H1 (cell line): Measurements from ENCODE around the gene RASSF3. TPM values are rescaled to one million over a fixed set of nuclear protein-coding genes. Genes with fewer than 3 reads are reported as not detected.

Source experiments
- CTCF ChIA-PET: fragments of 300-600 bp; sonication (Branson Sonifier 250); formaldehyde crosslinking; loops from one replicate; lab custom pipeline; 2021; ENCODE audit not compliant: partially characterized antibody; lab: Charles Lee
- POLR2A ChIA-PET: fragments of 300-600 bp; sonication (Branson Sonifier 250); formaldehyde crosslinking; loops from one replicate; lab custom pipeline; 2021; ENCODE audit warnings: inconsistent platforms; ENCODE audit not compliant: partially characterized antibody; lab: Charles Lee
- DNase-seq, 2 experiments: peaks; one replicate each; pipeline versions ENCODE4 v3.0.0 to v3.0.0-alpha.2; 2010 to 2022; ENCODE audit warnings: low spot score in 2 of 2, low read depth in 1 of 2, mixed read lengths in 1 of 2
- FAIRE-seq: peaks from 2 replicates; lab custom pipeline; 2011; peaks lifted over from hg19 to GRCh38; lab: Jason Lieb, UNC
- H2AFZ ChIP-seq: 2 replicates; pipeline ENCODE4 v1.8.1; 2012; ENCODE audit warnings: low read length, inconsistent platforms
- H2AK5ac ChIP-seq: 2 replicates; pipeline ENCODE4 v1.6.1; 2013; ENCODE audit warnings: low read depth, low read length
- H2BK120ac ChIP-seq: replicated peaks from 2 replicates; pipeline ENCODE3; 2013; ENCODE audit warnings: low read depth, low read length, inconsistent platforms
- H2BK12ac ChIP-seq: 2 replicates; pipeline ENCODE4 v1.6.1; 2013; ENCODE audit warnings: low read depth, low read length
- H2BK15ac ChIP-seq: 2 replicates; pipeline ENCODE4 v1.6.1; 2013; ENCODE audit warnings: low read length
- H2BK20ac ChIP-seq: 2 replicates; pipeline ENCODE4 v1.6.1; 2013; ENCODE audit warnings: low read length
- H2BK5ac ChIP-seq: 2 replicates; pipeline ENCODE4 v1.6.1; 2013; ENCODE audit warnings: low read depth, low read length
- H3K14ac ChIP-seq: 2 replicates; pipeline ENCODE4 v1.6.1; 2013; ENCODE audit warnings: inconsistent platforms; ENCODE audit not compliant: insufficient read length
- H3K18ac ChIP-seq: 2 replicates; pipeline ENCODE4 v1.6.1; 2013; ENCODE audit warnings: low read length; ENCODE audit errors: extremely low read depth
- H3K23ac ChIP-seq: 2 replicates; pipeline ENCODE4 v1.6.1; 2013; ENCODE audit warnings: inconsistent platforms; ENCODE audit not compliant: insufficient read length
- H3K23me2 ChIP-seq: 2 replicates; pipeline ENCODE4 v1.6.1; 2013; ENCODE audit warnings: low read depth, low read length
- H3K27ac ChIP-seq: 2 replicates; pipeline ENCODE4 v1.6.1; 2011; ENCODE audit warnings: low read depth, low read length, inconsistent platforms
- H3K27me3 ChIP-seq, 4 experiments: replicated peaks in 1 of 4; 1 replicate in 1 of 4; 2 replicates in 3 of 4; pipeline versions ENCODE4 v1.6.1 to v1.8.1; 2011 to 2013; ENCODE audit warnings: low read length in 3 of 4, mild to moderate bottlenecking in 3 of 4, inconsistent platforms in 2 of 4, mixed read lengths in 2 of 4, moderate library complexity in 1 of 4; ENCODE audit not compliant: control insufficient read depth in 3 of 4, insufficient read depth in 3 of 4; ENCODE audit errors: extremely low read depth in 1 of 4
- H3K36me3 ChIP-seq, 4 experiments: 2 replicates each; pipeline versions ENCODE4 v1.6.1 to v1.8.1; 2011 to 2013; ENCODE audit warnings: mild to moderate bottlenecking in 4 of 4, low read length in 3 of 4, moderate library complexity in 2 of 4, control low read depth in 1 of 4, inconsistent platforms in 1 of 4; ENCODE audit not compliant: insufficient read depth in 4 of 4, control insufficient read depth in 2 of 4
- H3K4ac ChIP-seq: replicated peaks from 2 replicates; pipeline ENCODE3; 2013; ENCODE audit warnings: low read length, low read depth, mixed read lengths, inconsistent platforms; ENCODE audit not compliant: insufficient read length
- H3K4me1 ChIP-seq, 4 experiments: replicated peaks in 1 of 4; 1 replicate in 1 of 4; 2 replicates in 3 of 4; pipeline versions ENCODE4 v1.6.1 to v1.8.1; 2011 to 2013; ENCODE audit warnings: low read length in 3 of 4, inconsistent platforms in 2 of 4, mixed read lengths in 1 of 4; ENCODE audit not compliant: insufficient read depth in 4 of 4, control insufficient read depth in 3 of 4
- H3K4me2 ChIP-seq, 2 experiments: 2 replicates each; pipeline versions ENCODE4 v1.6.1 to v1.8.1; 2011 to 2013; ENCODE audit warnings: low read depth in 2 of 2, low read length in 2 of 2, control low read depth in 1 of 2, inconsistent platforms in 1 of 2, mild to moderate bottlenecking in 1 of 2; ENCODE audit not compliant: insufficient read depth in 1 of 2
- H3K4me3 ChIP-seq, 4 experiments: fragments of 200-600, 300-600 bp in 1 of 4; sonication (generic), shearing (Covaris generic), sonication (Bioruptor Twin) in 1 of 4; 2 replicates each; pipeline versions ENCODE4 v1.5.1 to v1.8.1; 2011 to 2016; ENCODE audit warnings: low read length in 4 of 4, low read depth in 3 of 4, control low read depth in 2 of 4, inconsistent platforms in 2 of 4, mild to moderate bottlenecking in 2 of 4, mixed read lengths in 1 of 4, moderate library complexity in 1 of 4; ENCODE audit not compliant: insufficient read depth in 2 of 4; ENCODE audit errors: extremely low read depth in 1 of 4
- H3K56ac ChIP-seq: replicated peaks from 2 replicates; pipeline ENCODE3; 2013; ENCODE audit warnings: low read depth, mild to moderate bottlenecking, mixed read lengths, low read length, inconsistent platforms; ENCODE audit not compliant: insufficient read length
- H3K79me1 ChIP-seq: 2 replicates; pipeline ENCODE4 v1.6.1; 2013; ENCODE audit warnings: low read depth, low read length, control low read depth
- H3K79me2 ChIP-seq, 2 experiments: 2 replicates each; pipeline versions ENCODE4 v1.6.1 to v1.8.1; 2012 to 2013; ENCODE audit warnings: low read length in 2 of 2, mild to moderate bottlenecking in 2 of 2, inconsistent platforms in 1 of 2; ENCODE audit not compliant: insufficient read depth in 2 of 2, control insufficient read depth in 1 of 2
- H3K9ac ChIP-seq, 4 experiments: replicated peaks in 1 of 4; 1 replicate in 1 of 4; 2 replicates in 3 of 4; pipeline versions ENCODE4 v1.6.1 to v1.8.1; 2011 to 2013; ENCODE audit warnings: low read depth in 3 of 4, low read length in 3 of 4, control low read depth in 2 of 4, mild to moderate bottlenecking in 2 of 4, moderate library complexity in 2 of 4, inconsistent platforms in 1 of 4; ENCODE audit errors: extremely low read depth in 1 of 4
- H3K9me3 ChIP-seq, 2 experiments: 2 replicates each; pipeline versions ENCODE4 v1.6.1 to v1.8.1; 2012 to 2013; ENCODE audit warnings: mild to moderate bottlenecking in 2 of 2, moderate library complexity in 2 of 2, control low read depth in 1 of 2, inconsistent platforms in 1 of 2, low read depth in 1 of 2, low read length in 1 of 2, mixed read lengths in 1 of 2; ENCODE audit not compliant: insufficient read depth in 2 of 2
- H4K20me1 ChIP-seq, 2 experiments: replicated peaks in 1 of 2; 2 replicates each; pipeline versions ENCODE3 to v1.8.1; 2011 to 2013; ENCODE audit warnings: inconsistent platforms in 2 of 2, low read length in 2 of 2, mild to moderate bottlenecking in 1 of 2; ENCODE audit not compliant: insufficient read depth in 2 of 2, control insufficient read depth in 1 of 2
- H4K5ac ChIP-seq: 2 replicates; pipeline ENCODE4 v1.6.1; 2013; ENCODE audit warnings: low read length, low read depth, mixed read lengths, inconsistent platforms; ENCODE audit not compliant: insufficient read length
- H4K8ac ChIP-seq: 2 replicates; pipeline ENCODE4 v1.8.0; 2013; ENCODE audit warnings: mild to moderate bottlenecking, moderate library complexity, low read length, inconsistent platforms; ENCODE audit not compliant: insufficient read depth; ENCODE audit errors: extremely low read depth
- H4K91ac ChIP-seq: replicated peaks from 2 replicates; pipeline ENCODE3; 2013; ENCODE audit warnings: low read length, mixed read lengths, inconsistent platforms; ENCODE audit not compliant: insufficient read length
- ATF2 ChIP-seq: IDR thresholded peaks from 2 replicates; pipeline ENCODE4 v1.6.1; 2012; ENCODE audit warnings: low read length, inconsistent platforms
- BRCA1 ChIP-seq: IDR thresholded peaks from 2 replicates; pipeline ENCODE4 v1.6.1; 2012; ENCODE audit warnings: low read depth, low read length, improper control_type of control experiment
- EZH2 ChIP-seq: fragments of 200-600 bp; sonication (generic); IDR thresholded peaks from 2 replicates; pipeline ENCODE4 v1.7.1; 2012; ENCODE audit warnings: low read depth, mild to moderate bottlenecking, moderate library complexity, low read length, inconsistent platforms; ENCODE audit not compliant: severe bottlenecking
- HDAC2 ChIP-seq, 2 experiments: fragments of 300-600 bp in 1 of 2; sonication (generic) in 1 of 2; IDR thresholded peaks; 2 replicates each; pipeline ENCODE4 v1.6.1; 2011 to 2012; ENCODE audit warnings: low read depth in 2 of 2, low read length in 2 of 2, mild to moderate bottlenecking in 2 of 2, moderate library complexity in 2 of 2, borderline replicate concordance in 1 of 2, inconsistent platforms in 1 of 2
- JUN ChIP-seq: IDR thresholded peaks from 2 replicates; pipeline ENCODE4 v1.6.1; 2011; ENCODE audit warnings: low read depth, mild to moderate bottlenecking, improper control_type of control experiment, low read length
- MAX ChIP-seq: IDR thresholded peaks from 2 replicates; pipeline ENCODE4 v1.6.1; 2012; ENCODE audit warnings: inconsistent platforms
- POU5F1 ChIP-seq: IDR thresholded peaks from 2 replicates; pipeline ENCODE4 v1.6.1; 2011; ENCODE audit warnings: low read depth, mild to moderate bottlenecking, low read length, moderate library complexity
- SP1 ChIP-seq: IDR thresholded peaks from 2 replicates; pipeline ENCODE4 v1.6.1; 2011; ENCODE audit warnings: low read depth, low read length
- TEAD4 ChIP-seq: IDR thresholded peaks from 2 replicates; pipeline ENCODE4 v1.6.1; 2012; ENCODE audit warnings: low read depth, low read length, inconsistent platforms, mixed read lengths
- USF2 ChIP-seq: IDR thresholded peaks from 2 replicates; pipeline ENCODE4 v1.6.1; 2011; ENCODE audit warnings: low read length, improper control_type of control experiment
- YY1 ChIP-seq: IDR thresholded peaks from 2 replicates; pipeline ENCODE4 v1.6.1; 2011; ENCODE audit warnings: low read depth, mild to moderate bottlenecking, low read length
- WGBS, 2 experiments: shearing (Covaris generic) in 1 of 2; methylation state at CpG; one replicate each; pipeline versions ENCODE4 v1.1.6 to v1.1.7; 2013 to 2015; ENCODE audit warnings: low lambda C conversion rate in 2 of 2, mixed read lengths in 2 of 2, inconsistent platforms in 1 of 2, low coverage in 1 of 2, missing lambda C conversion rate in 1 of 2; ENCODE audit not compliant: insufficient replicate concordance in 2 of 2, insufficient coverage in 1 of 2, insufficient read length in 1 of 2; ENCODE audit errors: extremely low coverage in 1 of 2, missing lambda C conversion rate in 1 of 2; 5-methylcytosine and 5-hydroxymethylcytosine counted together
- polyA plus RNA-seq, 7 experiments: library from polyadenylated mRNA; depleted of rRNA in 3 of 7; stranded (reverse) in 5 of 7; unstranded in 2 of 7; fragments of >200 nt in 5 of 7; fragments of 200-250 nt in 2 of 7; gene quantifications; 1 replicate in 5 of 7; 2 replicates in 1 of 7; 4 replicates in 1 of 7; pipeline versions ENCODE4 v1.2.1 to v1.2.3, GENCODE V29; 2011 to 2013; ENCODE audit warnings: missing spikeins in 2 of 7, mixed read lengths in 2 of 7
- total RNA-seq: library from RNA; stranded (reverse); fragmentation: NEBNext Ultra II Directional; extraction: Animal tissue kit (Norgen Biotek cat#: 25700); gene quantifications from 2 replicates; pipeline ENCODE4 v1.2.1, GENCODE V29; 2021

Gene RASSF3
- total and polyA plus RNA-seq, 2 of the 8 experiments (the other 6 are each of a cell fraction or from before 2014, with no cell fraction given): 19.1 to 64.3 TPM

- WGBS, 2 experiments: 89% methylated on average over 7 of the region's 7 CpGs; no CpG with 5 or more reads in 1 of the 2 experiments
- Histone ChIP-seq H3K27ac (no peak overlapping the region), H3K14ac (no peak overlapping the region), H3K23me2 (no peaks in the 10 kb centered on the region), H2BK5ac (no peak overlapping the region), H3K4me2 (no peak overlapping the region), H2BK12ac (no peak overlapping the region), H3K4me1 (no peaks in the 10 kb centered on the region), H3K9me3 (no peaks in the 10 kb centered on the region), H2AK5ac (no peak overlapping the region), H3K79me1 (no peaks in the 10 kb centered on the region), H4K5ac (no peak overlapping the region), H3K9ac (no peak overlapping the region), H2BK15ac (no peak overlapping the region), H3K79me2 (no peaks in the 10 kb centered on the region), H2AFZ (no peak overlapping the region), H4K8ac (no peak overlapping the region), H4K20me1 (peaks cover 0 to 2% of the 10 kb centered on the region in 2 experiments), H3K56ac (no peak overlapping the region), H3K4me3 (no peak overlapping the region), H4K91ac (no peak overlapping the region), H3K27me3 (no peaks in the 10 kb centered on the region), H2BK120ac (no peak overlapping the region), H3K4ac (no peak overlapping the region), H2BK20ac (no peak overlapping the region), H3K23ac (no peak overlapping the region), H3K18ac (no peak overlapping the region), H3K36me3 (peaks cover 5 to 57% (median 24%) of the 10 kb centered on the region in 4 experiments)
- DNase-seq (no peak), FAIRE-seq (no peak)
- ChIA-PET POLR2A (no interaction called here), CTCF (interaction anchor here (0.6 to 0.9 kb wide), 2 partner anchors 42 to 50 kb away, joined by 3 read pairs; no protein-coding TSS in a partner anchor)
- no peak for TF ChIP-seq USF2
- TF ChIP-seq HDAC2 (IDR thresholded peaks at IDR 0.05; ENCODE audit: borderline replicate concordance in 1 of 2, low read depth in 2 of 2, low read length in 2 of 2): no peak
- no peak for TF ChIP-seq POU5F1
- TF ChIP-seq ATF2: no peak
- TF ChIP-seq BRCA1: no peak
- no peak for TF ChIP-seq JUN
- no peak for TF ChIP-seq MAX
- TF ChIP-seq YY1: no peak
- no peak for TF ChIP-seq SP1
- no peak for TF ChIP-seq TEAD4
- TF ChIP-seq EZH2: no peak
Measured at GRCh38 chr12:64745259-64745807, 135.0 kb downstream of the RASSF3 start.
